Stimulated activated CD4-positive, alpha-beta T cell treated with anti-CD3 and anti-CD28 coated beads, Interleukin-15, amount 100 ng/mL, for 48 hours (primary cell): ENCODE data around the gene ZNF148.

Experiments
- DNase-seq, 2 donors: peaks; one replicate each; pipeline ENCODE4 v3.0.0-alpha.2; 2020; ENCODE audit warnings: low read depth in 2 of 2

Gene ZNF148

DNA sequence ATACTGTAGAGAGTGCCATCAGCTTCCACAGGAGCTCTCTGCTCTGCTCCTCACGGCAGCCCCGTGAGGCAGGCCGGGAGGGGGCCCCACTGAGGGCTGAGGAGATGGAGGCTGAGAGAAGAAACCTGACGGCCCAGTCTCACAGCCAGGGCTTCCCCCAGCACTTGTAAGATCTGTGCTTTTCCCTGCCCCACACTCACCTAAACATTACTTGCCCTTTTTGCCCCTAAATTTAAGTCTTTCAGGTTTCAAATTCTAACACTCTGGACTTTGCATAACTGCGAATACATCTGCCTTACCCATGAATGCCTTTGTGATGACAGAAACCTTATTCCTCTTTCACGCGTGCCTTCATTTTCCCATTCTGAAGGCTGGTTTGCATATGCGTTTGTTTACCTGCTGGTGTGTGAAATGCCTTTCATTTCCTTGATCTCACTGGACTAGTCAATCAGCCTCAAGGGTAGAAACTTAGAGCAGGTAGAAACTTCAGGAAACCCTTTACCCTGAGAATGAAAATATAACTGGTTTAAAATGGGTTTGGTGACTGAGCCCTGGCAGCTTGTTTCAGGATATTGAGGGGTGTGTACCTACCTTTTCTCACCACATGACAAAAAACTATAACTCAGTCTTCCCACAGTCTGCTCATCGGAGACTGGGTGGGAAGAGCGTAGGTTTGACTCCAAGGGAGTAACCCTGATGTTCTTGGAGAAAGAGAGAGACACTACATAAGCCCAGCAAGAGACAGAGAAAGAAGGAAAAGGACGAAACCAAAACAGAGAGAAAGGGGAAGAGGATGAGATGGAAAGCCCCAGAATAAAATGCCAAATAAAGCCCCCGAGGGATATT, 182.7 kb downstream of the ZNF148 start:
- no peak for DNase-seq

DNA sequence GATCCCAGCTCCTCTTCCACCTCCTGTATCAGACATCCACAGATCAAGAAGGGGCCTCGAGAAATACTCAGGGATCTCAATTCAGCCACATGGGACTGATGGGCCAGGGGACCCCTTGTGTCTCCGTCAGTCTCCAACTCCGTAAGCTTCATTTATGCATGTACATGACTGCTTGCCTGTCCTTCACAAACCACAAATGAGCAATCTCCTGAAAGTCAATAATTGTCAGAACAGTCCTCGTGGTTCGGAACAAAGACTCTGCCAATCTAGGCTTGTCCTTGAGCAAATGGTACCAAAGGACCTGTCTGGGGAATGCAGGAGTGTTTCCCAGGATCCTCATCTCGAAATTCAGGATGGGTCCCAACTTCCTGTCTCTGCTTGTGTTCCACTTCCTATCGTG, 183.4 kb downstream of the ZNF148 start:
- no peak for DNase-seq

DNA sequence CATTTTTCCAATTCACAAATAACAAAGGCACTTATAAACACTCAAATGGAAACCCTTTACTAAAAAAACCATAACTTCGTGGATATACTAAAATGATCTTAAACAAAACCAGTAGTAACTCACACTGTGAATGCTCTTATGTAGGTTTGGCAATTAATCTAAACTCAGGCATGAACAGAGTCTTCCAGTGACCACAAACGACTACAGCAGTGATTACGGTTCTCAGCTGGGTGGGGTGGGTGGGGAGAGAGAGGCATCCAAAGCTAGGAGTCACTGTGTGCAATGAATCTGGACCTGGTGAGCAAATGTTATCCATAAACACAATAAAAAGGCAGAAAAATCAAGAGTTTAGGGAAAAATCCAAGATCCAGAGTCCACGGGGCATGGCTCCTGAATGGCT, 183.9 kb downstream of the ZNF148 start:
- DNase-seq: no peak

DNA sequence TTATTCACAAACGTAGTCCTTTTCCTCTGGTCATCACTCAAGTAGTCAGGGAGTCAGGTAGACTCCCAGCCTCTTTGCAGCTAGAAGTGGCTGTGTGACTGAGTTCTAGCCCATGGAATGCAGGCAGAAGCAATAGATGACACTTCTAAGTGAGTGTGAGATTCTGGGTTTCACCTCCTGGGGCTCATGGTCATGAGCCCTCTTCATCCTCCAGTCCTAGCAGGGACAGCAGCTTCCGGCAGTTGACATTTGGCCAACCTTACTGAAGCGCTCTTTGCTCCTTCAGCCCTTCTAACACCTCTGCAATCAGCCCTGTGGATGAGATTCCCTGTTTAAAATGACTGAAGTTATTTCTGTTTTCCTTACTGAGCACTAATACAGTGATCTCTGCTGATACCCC, 184.3 kb downstream of the ZNF148 start:
- DNase-seq: no peak

DNA sequence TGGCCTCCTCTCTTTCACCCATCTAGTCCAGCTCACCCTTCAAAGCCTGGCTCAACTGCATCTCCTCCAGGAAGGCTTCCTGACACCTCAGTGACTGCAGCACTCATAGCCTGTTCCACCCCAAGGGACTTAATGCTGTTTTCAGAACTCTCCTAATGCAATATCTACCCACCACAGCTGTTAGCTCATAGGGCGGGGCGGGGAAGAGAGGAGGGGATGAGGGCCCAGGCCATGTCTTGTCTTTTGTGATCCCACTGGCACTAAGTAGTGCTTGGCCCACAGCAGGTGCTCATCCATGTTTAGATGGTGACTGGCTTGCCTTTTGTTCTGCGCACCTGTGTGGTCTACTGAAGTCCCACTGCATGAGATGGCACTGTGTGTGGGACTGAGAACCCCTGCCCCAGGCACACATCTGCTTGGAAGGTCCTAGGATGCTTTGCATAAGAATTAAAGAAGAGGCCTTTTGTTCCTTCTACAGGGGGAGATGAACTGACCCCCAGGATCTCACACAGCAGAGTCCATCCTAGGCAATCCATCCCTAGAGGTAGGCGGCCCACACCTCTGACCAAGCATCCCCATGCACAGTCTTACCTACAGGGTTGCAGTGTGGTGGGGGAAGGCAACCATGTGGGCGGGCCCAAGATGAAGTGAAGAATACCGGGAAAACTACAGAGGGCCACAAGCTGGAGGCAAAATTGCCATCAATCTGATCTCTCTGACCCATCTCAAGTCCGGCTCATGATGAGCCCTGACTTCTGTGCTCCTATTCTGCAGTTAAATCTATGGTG, 185.6 kb downstream of the ZNF148 start:
- DNase-seq: no peak

DNA sequence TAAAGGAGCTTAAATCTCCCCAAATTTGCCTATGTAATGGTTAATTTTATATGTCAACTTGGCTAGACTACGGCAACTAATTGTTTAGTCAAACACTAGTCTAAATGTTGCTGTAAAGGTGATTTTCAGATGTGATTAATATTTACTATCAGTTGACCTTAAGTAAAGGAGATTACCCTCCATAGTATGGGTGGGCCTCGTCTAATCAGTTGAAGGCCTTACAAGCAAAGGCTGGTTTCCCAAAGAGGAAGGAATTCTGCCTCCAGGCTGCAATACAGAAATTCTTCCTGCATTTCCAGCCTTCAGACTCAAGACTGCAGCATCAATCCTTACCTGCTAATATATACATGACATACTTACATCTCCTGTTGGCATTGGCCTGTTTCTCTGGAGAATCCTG, 186.2 kb downstream of the ZNF148 start:
- no peak for DNase-seq

DNA sequence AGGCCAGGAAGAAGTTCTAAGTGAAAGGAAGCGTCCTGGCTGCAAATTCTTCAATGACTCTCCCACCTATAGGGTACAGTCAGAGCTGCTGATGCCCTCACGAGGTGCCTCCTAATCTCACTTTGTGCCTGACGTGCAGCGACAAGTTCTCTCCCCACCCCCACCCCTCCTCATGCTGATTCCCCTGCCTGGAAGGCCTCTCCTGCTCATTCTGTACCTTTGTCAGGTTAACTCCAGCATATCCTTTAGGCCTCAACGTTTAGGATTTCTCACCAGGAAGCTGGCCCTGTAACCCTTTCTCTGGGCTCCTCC, 187.6 kb downstream of the ZNF148 start:
- no peak for DNase-seq

DNA sequence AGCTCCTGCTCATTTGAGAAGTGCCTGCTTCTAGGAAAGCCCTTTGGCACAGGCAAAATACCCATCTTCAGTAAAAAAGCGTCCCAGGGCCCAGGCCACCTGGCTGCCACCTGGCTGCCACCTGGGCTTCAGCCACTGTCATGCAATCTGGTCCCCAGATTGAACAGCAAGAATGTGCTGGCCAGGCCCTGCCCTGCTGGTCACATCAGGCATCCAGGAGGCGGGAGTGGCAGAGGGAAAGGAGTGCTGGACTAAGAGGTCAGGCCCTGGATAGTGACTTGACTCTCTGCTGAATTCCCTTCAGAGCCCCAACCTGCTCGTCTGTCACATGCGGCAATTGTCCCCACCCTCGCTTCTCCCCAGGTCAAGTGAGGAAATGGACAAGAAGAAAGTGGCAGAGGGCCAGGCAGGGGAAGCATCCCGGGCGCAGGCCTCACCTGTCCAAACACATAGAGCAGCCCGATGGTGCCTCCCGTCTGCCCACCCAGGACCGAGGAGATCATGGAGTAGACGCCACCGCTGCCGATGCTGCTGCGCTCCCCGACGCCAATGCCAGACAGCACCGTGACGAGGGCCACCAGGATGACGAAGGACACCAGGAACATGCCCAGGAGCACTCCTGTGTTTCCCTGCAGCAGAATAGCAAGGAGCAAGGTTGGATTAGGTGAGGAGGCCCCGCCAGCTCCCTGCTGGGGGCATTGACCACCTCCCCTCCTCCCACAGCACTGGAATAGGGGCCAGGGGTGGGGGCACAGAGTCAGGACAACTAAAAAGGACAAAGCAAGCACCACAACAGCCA, 188.1 kb downstream of the ZNF148 start:
- DNase-seq: no peak

DNA sequence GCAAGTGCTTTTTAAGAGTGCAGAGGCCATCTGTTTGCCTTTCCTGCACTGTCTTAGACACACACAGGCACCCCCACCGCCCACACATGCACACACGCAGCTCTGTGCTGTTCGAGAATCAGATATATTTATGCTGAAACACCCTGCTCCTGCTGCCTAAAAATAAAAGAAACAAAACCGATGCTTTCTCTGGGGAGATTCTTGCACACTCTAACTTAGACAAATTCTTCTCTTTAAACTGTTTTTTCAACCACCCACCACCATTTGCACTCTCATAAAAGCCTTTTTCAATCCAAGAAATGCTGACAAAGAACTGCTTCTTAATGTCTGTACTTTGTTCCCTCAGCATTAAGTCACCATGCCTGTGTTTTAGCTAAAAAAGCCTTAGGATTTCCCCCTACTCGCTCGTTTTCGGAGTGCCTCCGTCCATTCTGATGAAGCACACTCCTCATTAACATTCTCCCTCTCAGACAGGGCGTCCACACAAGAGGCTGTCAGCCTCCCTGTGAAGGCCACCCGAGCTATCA, 188.8 kb downstream of the ZNF148 start:
- no peak for DNase-seq

DNA sequence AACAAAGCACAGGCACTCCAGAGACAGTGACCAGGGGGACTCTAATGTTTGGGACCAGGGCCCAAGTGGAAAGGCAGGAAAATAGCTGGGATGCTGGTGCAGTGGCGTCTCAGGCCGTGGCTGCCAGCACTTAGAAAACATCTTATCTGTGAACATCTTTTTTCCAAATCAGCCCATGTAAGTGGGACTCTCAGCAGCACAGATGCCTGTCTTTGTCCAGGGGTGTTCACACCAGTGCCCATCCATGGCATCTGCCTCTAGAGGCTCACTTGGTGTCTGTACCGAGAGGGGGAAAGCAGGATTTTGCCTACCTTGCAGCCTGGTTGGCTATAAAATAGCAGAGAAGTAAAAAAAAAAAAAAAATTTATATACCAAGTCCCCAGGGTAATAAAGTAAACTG, 189.3 kb downstream of the ZNF148 start:
- no peak for DNase-seq

DNA sequence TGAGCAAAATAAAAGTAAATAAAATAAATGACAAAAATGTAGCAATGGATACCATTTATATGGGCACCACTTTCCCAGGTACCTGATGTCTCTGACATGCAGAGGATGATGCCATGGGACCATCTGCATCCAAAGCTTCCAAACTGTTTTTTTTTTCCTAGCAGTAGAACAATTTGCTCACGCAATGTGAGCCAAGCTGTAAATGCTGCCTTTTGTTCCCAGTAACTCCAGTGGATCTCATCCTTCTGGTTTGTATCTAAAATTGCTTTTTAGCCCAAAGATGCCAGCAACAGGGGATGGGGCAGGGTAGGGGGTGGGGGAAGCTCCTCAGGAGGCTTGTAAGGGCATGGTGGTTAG, 195.3 kb downstream of the ZNF148 start:
- no peak for DNase-seq

DNA sequence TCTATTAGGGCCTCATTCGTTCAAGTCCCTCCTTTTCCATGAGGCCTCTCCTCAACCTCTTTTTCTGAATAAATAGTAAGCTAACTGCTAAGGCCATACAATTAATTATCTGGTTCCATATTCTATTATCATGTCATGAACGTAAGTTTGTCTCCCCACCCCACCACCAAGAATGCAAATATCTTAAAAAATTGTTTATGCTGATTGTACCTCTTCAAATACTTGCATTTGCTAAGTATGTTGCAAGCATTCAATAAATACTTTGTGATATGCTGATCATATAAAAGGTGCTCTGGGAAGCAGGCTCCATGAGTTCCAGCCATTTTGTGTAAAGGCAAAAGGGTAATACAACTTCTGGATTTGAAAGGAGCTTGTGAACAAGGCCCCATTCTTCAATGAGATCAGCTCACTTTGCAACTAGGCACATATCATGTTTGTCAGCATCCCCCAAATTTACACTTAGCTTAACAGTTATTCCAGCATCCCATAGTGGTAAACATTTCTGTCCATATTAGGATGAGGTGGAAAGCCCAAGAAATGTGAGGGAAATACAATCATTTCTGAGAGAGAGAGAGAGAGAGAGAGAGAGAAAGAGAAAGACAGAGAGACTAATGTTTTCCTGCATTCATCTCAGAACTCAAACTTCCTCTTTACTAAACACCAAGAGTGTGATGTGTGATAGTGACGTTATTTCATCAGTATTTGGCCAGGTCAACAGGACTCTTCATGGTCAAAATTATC, 195.8 kb downstream of the ZNF148 start:
- no peak for DNase-seq

DNA sequence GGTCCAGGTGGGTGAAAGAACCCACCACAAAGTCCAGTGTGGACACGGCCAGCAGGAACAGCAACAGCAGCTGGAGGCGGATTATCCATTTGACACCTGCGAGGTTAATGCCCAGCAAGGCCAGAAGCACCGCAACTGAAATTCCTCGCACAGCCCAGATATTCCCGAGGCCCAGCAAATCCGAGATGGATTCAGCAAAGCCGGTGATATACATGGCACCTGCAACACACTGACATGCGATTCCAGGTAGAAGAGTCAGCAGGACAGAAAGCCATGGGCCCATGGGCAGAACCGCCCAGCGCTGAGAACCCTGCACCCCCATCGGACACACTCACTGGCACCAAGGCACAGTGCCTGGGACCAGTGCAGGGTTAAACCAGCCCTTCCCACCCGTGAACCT, 197.4 kb downstream of the ZNF148 start:
- no peak for DNase-seq
